MM.1S (cell line): ENCODE results near the gene SRGAP2.
"Not testable (repeated sequence)": the region's sequence is repeated elsewhere in the genome, so short reads cannot be mapped to it uniquely, and the experiment has no call there.

ENCODE experiments used
- EZH2 ChIP-seq: fragments of 300-600 bp; sonication (generic); optimal IDR thresholded peaks from 2 replicates; pipeline ENCODE3; 2017; ENCODE audit warnings: low read depth, mild to moderate bottlenecking, antibody characterized with exemption, low read length, mixed read lengths
- TF ChIP-seq, protein P1 (sequence below): fragments of 300-600 bp; sonication (generic); IDR thresholded peaks from 2 replicates; pipeline ENCODE4 v1.5.1; 2016; ENCODE audit warnings: antibody characterized with exemption, low read length, mixed read lengths

DNA sequence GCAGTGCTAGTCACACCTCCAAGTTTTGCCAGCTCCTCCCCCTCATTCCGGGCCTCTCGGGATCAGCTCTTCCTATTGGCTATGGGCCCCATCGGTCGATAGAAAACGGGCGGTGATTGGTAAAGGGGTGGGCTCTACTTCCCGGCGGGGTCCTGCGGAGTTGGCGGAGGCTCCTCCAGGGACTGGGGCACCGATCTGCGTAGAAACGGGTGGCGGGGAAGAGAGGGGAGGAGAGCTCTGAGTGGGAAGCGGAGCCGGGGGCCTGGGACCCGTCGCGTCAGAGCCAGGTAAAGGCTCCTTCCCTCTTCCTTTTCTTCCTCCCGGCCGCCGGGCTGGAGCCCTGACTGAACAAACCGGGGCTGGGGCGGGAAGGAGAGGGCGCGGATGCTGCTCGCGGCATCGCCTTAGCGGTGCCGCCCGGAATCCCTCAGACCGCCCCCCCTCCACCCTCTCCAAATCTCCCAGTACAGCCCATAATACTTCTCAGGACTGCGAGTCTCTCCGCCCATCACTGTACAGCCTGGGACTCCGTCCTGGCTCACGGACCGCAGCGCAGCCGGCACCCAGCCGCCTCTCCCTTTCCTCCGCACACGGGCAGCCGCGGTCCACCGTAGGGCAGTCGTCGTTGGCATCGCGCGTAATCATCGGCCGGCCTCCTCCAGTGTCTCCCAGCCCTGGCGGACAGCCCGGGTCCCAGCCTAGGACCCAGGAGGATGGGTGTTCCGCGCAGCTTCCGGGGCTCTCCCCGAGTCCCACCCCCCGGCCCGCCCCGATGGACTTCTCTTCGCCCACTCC, at the start of gene SRGAP2:
- TF ChIP-seq, protein P1, sequence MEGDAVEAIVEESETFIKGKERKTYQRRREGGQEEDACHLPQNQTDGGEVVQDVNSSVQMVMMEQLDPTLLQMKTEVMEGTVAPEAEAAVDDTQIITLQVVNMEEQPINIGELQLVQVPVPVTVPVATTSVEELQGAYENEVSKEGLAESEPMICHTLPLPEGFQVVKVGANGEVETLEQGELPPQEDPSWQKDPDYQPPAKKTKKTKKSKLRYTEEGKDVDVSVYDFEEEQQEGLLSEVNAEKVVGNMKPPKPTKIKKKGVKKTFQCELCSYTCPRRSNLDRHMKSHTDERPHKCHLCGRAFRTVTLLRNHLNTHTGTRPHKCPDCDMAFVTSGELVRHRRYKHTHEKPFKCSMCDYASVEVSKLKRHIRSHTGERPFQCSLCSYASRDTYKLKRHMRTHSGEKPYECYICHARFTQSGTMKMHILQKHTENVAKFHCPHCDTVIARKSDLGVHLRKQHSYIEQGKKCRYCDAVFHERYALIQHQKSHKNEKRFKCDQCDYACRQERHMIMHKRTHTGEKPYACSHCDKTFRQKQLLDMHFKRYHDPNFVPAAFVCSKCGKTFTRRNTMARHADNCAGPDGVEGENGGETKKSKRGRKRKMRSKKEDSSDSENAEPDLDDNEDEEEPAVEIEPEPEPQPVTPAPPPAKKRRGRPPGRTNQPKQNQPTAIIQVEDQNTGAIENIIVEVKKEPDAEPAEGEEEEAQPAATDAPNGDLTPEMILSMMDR: not testable (repeated sequence)
- not testable (repeated sequence) for TF ChIP-seq EZH2
